Adrenal gland (tissue), 5 donors: Measurements from ENCODE around the gene ARF1.

Experiments
- CTCF ChIP-seq, 6 experiments: fragments of 450-650 bp in 4 of 6; fragments of 200-600 bp in 2 of 6; sonication (generic) in 1 of 6; IDR thresholded peaks; 1 replicate in 5 of 6; 2 replicates in 1 of 6; pipeline versions ENCODE4 v1.5.1 to v1.8.0; 2016 to 2021; ENCODE audit warnings: antibody characterized with exemption in 6 of 6, mild to moderate bottlenecking in 2 of 6, moderate library complexity in 1 of 6
- POLR2A ChIP-seq, 2 donors: fragments of 450-650 bp; IDR thresholded peaks; one replicate each; pipeline ENCODE4 v1.6.1; 2017; ENCODE audit warnings: antibody characterized with exemption in 2 of 2, mild to moderate bottlenecking in 2 of 2, moderate library complexity in 1 of 2
- donor health status: DM: no; HTN: no; CAD: no.

GRCh38 chr1:228050571-228051231 is 31.8 kb upstream of the ARF1 start:
- TF ChIP-seq CTCF (IDR thresholded peaks at IDR 0.05): no peak
- no peak for TF ChIP-seq POLR2A (IDR thresholded peaks at IDR 0.05)
